Vagina (tissue), 2 donors: ENCODE data around the gene MAD1L1.
"Not testable (repeated sequence)": the region's sequence is repeated elsewhere in the genome, so short reads cannot be mapped to it uniquely, and the experiment has no call there.

Experiments
- POLR2A ChIP-seq, 2 donors: fragments of 450-650 bp; IDR thresholded peaks; one replicate each; pipeline ENCODE4 v1.6.1; 2017; ENCODE audit warnings: antibody characterized with exemption in 2 of 2, mild to moderate bottlenecking in 2 of 2, moderate library complexity in 2 of 2
- POLR2AphosphoS5 ChIP-seq, 2 donors: sonication (generic); formaldehyde crosslinking; IDR thresholded peaks; one replicate each; pipeline ENCODE4 v1.9.0; 2017; ENCODE audit warnings: antibody characterized with exemption in 2 of 2, mild to moderate bottlenecking in 2 of 2, low read depth in 1 of 2; ENCODE audit not compliant: insufficient read depth in 1 of 2
- TF ChIP-seq, protein P1 (sequence below), 3 experiments: fragments of 450-650 bp in 2 of 3; fragments of 200-600 bp in 1 of 3; sonication (generic) in 1 of 3; IDR thresholded peaks; one replicate each; pipeline ENCODE4 v1.5.1; 2017 to 2019; ENCODE audit warnings: antibody characterized with exemption in 3 of 3, mild to moderate bottlenecking in 2 of 3, moderate library complexity in 2 of 3

DNA sequence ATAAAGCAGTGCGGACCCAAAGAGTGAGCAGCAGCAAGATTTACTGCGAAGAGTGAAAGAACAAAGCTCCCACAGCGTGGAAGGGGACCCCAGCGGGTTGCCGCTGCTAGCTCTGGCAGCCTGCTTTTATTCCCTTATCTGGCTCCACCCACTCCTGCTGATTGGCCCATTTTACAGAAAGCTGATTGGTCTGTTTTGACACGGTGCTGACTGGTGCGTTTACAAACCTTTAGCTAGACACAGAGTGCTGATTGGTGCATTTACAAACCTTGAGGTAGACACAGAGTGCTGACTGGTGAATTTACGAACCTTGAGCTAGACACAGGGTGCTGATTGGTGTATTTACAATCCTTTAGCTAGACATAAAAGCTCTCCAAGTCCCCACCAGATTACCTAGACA lies 256.2 kb downstream of the MAD1L1 start:
- not testable (repeated sequence) for TF ChIP-seq POLR2AphosphoS5 (IDR thresholded peaks at IDR 0.05; ENCODE audit: insufficient read depth in 1 of 2, low read depth in 1 of 2); POLR2A (IDR thresholded peaks at IDR 0.05)
- TF ChIP-seq, protein P1, sequence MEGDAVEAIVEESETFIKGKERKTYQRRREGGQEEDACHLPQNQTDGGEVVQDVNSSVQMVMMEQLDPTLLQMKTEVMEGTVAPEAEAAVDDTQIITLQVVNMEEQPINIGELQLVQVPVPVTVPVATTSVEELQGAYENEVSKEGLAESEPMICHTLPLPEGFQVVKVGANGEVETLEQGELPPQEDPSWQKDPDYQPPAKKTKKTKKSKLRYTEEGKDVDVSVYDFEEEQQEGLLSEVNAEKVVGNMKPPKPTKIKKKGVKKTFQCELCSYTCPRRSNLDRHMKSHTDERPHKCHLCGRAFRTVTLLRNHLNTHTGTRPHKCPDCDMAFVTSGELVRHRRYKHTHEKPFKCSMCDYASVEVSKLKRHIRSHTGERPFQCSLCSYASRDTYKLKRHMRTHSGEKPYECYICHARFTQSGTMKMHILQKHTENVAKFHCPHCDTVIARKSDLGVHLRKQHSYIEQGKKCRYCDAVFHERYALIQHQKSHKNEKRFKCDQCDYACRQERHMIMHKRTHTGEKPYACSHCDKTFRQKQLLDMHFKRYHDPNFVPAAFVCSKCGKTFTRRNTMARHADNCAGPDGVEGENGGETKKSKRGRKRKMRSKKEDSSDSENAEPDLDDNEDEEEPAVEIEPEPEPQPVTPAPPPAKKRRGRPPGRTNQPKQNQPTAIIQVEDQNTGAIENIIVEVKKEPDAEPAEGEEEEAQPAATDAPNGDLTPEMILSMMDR (IDR thresholded peaks at IDR 0.05) = not testable (repeated sequence)
